Progenitor cell of endocrine pancreas (in vitro differentiated cells): Measurements from ENCODE around the gene PACC1. TPM values are rescaled to one million over a fixed set of nuclear protein-coding genes. Genes with fewer than 3 reads are reported as not detected.

Experiments
- DNase-seq: peaks from one replicate; pipeline ENCODE4 v3.0.0; 2021; ENCODE audit warnings: low spot score; ENCODE audit not compliant: unreplicated experiment
- H3K27ac Mint-ChIP-seq: 2 replicates; pipeline ENCODE4 v1.8.0; 2021; ENCODE audit warnings: mild to moderate bottlenecking, moderate library complexity, mixed read lengths
- H3K27me3 Mint-ChIP-seq: 2 replicates; pipeline ENCODE4 v1.8.0; 2021; ENCODE audit warnings: mixed read lengths
- H3K36me3 Mint-ChIP-seq: 2 replicates; pipeline ENCODE4 v1.8.0; 2022; ENCODE audit warnings: mixed read lengths; ENCODE audit not compliant: insufficient read depth
- H3K4me1 Mint-ChIP-seq: 2 replicates; pipeline ENCODE4 v1.8.0; 2021; ENCODE audit warnings: low read depth, mixed read lengths
- H3K4me3 Mint-ChIP-seq: 2 replicates; pipeline ENCODE4 v1.8.0; 2021; ENCODE audit warnings: low read depth, mild to moderate bottlenecking, moderate library complexity, mixed read lengths
- H3K9me3 Mint-ChIP-seq: 2 replicates; pipeline ENCODE4 v1.8.0; 2021; ENCODE audit warnings: low read depth, mixed read lengths
- total RNA-seq: library from RNA; stranded (reverse); gene quantifications from 2 replicates; pipeline ENCODE4 v1.2.1, GENCODE V29; 2021
- TF ChIP-seq, protein P1 (sequence below): fragments of 200-600 bp; sonication (generic); IDR thresholded peaks from one replicate; pipeline ENCODE4 v1.5.0; 2021; ENCODE audit warnings: antibody characterized with exemption, mild to moderate bottlenecking; ENCODE audit not compliant: unreplicated experiment

Gene PACC1
- total RNA-seq, 1 donor from 2014 or later: 24.5 TPM

DNA sequence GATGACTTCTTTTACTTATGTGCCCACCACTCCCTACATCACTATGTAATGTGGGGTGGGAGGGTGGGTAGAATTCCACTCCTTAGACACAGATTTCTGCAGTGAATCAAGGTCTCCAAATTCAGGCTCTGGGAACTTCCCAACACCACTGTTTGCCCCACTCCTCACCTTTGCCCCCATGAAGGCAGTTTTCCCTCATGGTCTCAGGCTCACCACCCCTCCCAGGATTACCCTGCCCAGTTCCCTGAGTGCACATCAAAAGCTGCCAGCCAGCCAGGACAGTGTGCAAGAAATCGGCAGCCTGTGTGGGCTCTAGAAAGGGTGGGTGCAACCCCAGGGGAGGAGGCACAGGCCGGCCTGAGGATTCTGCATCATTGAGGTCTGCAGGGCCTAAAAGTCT lies 32.8 kb upstream of the PACC1 start:
- DNase-seq: no peak
- Mint-ChIP-seq H3K36me3 (no peaks in the 10 kb centered on the region), H3K4me1 (no peaks in the 10 kb centered on the region), H3K4me3 (no peak overlapping the region), H3K27ac (no peak overlapping the region), H3K27me3 (peaks cover 2% of the 10 kb centered on the region), H3K9me3 (no peaks in the 10 kb centered on the region)
- TF ChIP-seq, protein P1, sequence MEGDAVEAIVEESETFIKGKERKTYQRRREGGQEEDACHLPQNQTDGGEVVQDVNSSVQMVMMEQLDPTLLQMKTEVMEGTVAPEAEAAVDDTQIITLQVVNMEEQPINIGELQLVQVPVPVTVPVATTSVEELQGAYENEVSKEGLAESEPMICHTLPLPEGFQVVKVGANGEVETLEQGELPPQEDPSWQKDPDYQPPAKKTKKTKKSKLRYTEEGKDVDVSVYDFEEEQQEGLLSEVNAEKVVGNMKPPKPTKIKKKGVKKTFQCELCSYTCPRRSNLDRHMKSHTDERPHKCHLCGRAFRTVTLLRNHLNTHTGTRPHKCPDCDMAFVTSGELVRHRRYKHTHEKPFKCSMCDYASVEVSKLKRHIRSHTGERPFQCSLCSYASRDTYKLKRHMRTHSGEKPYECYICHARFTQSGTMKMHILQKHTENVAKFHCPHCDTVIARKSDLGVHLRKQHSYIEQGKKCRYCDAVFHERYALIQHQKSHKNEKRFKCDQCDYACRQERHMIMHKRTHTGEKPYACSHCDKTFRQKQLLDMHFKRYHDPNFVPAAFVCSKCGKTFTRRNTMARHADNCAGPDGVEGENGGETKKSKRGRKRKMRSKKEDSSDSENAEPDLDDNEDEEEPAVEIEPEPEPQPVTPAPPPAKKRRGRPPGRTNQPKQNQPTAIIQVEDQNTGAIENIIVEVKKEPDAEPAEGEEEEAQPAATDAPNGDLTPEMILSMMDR: no peak

DNA sequence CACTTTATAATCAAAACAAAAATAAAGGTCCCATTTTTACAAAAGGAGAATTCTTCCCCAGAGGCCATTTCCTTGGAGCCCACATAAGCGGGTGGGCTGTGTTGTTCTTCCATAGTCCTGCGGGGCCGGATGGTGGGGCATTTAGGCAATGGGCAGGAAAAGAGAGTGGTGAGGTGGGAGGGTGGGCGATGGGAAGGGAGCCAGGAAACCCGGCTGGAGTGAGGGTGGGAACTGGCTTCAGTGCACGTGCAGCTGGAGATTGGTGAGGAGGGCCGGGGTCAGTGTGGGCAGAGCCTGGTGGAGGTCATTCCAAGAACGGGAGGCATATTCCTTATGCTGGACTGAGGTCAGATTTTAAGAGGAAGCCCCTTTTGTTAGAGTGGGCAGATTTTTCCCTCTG lies 31.6 kb upstream of the PACC1 start:
- DNase-seq: no peak
- Mint-ChIP-seq H3K4me3 (no peak overlapping the region), H3K27ac (no peak overlapping the region), H3K9me3 (no peaks in the 10 kb centered on the region), H3K4me1 (no peaks in the 10 kb centered on the region), H3K27me3 (no peaks in the 10 kb centered on the region), H3K36me3 (no peaks in the 10 kb centered on the region)
- TF ChIP-seq, protein P1: no peak

DNA sequence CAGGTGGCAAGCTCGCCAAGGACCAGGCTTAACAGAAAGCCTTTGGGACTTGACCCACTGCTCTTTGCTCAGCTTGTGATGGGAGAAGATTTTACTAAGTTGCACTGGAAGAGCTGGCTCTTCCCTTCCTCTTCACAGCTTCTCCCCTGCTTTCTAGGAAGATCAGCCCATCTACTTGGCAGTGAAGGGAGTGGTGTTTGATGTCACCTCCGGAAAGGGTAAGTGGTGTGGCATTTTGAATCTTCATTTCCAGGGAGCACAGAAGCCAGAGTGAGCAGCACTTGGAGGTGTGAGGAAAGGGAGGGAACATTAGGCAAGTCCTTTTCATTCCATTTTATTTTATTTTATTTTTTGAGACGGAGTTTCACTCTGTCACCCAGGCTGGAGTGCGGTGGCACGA lies 27.7 kb upstream of the PACC1 start:
- TF ChIP-seq, protein P1: no peak
- no peak overlapping the region for H3K27ac Mint-ChIP-seq
- H3K27me3 Mint-ChIP-seq: no peaks in the 10 kb centered on the region
- no peaks in the 10 kb centered on the region for H3K36me3 Mint-ChIP-seq
- H3K9me3 Mint-ChIP-seq: no peaks in the 10 kb centered on the region
- no peak for DNase-seq
- no peaks in the 10 kb centered on the region for H3K4me1 Mint-ChIP-seq
- no peak overlapping the region for H3K4me3 Mint-ChIP-seq

DNA sequence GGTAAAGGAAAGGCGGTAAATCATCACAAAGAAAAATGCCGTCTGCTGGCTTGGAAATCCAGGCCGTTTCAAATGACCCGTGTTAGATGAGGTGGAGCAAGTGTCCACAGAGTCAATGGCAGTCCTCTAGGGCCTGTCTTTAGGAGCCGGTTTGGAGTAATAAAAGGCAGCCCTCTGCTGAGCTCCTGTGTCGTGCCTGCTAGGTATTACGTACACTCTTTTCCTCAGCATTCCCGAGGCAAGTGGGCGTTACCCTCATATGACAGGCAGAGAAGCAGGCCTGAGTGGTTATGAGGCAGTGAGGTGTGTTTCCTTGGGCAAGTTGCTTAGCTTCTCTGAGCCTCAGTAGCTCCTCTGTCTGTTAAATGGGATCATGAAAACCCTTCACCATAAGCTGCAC lies 25.7 kb upstream of the PACC1 start:
- H3K27ac Mint-ChIP-seq: no peak overlapping the region

DNA sequence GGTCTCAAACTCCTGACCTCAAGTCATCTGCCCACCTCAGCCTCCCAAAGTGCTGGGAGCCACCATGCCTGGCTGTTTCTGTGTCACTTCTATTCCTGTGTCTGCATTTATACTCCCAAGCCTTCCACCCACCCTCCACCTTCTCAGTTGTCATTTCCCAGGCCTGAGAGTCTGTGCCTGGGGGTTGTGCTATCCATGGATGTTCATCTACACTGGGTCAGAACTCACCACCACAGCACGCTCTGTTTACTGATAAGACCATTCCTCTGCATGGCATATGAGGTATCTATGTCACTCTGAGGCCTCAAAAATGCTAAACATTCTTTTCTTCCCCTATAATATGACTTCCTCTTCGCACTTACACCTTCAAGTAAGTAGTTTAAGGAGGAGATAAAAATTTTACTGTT lies 24.1 kb upstream of the PACC1 start:
- Mint-ChIP-seq H3K27me3 (no peaks in the 10 kb centered on the region), H3K4me1 (no peaks in the 10 kb centered on the region), H3K27ac (no peak overlapping the region), H3K4me3 (no peak overlapping the region), H3K36me3 (peaks cover 2% of the 10 kb centered on the region), H3K9me3 (no peaks in the 10 kb centered on the region)
- no peak for DNase-seq
- TF ChIP-seq, protein P1: no peak

More for the DNA sequence above, 25.7 kb upstream of the PACC1 start:
- no peaks in the 10 kb centered on the region for H3K36me3 Mint-ChIP-seq
- no peaks in the 10 kb centered on the region for H3K9me3 Mint-ChIP-seq
- no peak for DNase-seq
- H3K4me3 Mint-ChIP-seq: no peak overlapping the region
- TF ChIP-seq, protein P1: no peak
- H3K27me3 Mint-ChIP-seq: no peaks in the 10 kb centered on the region
- H3K4me1 Mint-ChIP-seq: no peaks in the 10 kb centered on the region
